Measurements from ENCODE around the gene XK.
"Not testable (repeated sequence)": the region's sequence is repeated elsewhere in the genome, so short reads cannot be mapped to it uniquely, and the experiment has no call there.

DNA sequence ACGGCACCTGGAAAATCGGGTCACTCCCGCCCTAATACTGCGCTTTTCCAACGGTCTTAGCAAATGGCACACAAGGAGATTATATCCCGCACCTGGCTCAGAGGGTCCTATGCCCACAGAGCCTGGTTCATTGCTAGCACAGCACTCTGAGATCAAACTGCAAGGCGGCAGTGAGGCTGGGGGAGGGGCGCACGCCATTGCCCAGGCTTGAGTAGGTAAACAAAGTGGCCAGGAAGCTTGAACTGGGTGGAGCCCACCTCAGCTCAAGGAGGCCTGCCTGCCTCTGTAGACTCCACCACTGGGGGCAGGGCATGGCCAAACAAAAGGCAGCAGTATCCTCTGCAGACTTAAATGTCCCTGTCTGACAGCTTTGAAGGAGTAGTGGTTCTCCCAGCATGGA lies 83.3 kb downstream of the XK start:
- TF ChIP-seq, protein P1, sequence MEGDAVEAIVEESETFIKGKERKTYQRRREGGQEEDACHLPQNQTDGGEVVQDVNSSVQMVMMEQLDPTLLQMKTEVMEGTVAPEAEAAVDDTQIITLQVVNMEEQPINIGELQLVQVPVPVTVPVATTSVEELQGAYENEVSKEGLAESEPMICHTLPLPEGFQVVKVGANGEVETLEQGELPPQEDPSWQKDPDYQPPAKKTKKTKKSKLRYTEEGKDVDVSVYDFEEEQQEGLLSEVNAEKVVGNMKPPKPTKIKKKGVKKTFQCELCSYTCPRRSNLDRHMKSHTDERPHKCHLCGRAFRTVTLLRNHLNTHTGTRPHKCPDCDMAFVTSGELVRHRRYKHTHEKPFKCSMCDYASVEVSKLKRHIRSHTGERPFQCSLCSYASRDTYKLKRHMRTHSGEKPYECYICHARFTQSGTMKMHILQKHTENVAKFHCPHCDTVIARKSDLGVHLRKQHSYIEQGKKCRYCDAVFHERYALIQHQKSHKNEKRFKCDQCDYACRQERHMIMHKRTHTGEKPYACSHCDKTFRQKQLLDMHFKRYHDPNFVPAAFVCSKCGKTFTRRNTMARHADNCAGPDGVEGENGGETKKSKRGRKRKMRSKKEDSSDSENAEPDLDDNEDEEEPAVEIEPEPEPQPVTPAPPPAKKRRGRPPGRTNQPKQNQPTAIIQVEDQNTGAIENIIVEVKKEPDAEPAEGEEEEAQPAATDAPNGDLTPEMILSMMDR (conservative IDR thresholded peaks at IDR 0.05 in 1 of 2, IDR thresholded peaks at IDR 0.05 in 1 of 2; ENCODE audit: extremely low read depth in 1 of 2, insufficient read depth in 1 of 2, low read depth in 1 of 2, low read length in 2 of 2): not testable (repeated sequence)
- TF ChIP-seq EZH2 (IDR thresholded peaks at IDR 0.05; ENCODE audit: borderline replicate concordance, low read length): not testable (repeated sequence)

All from mammary epithelial cell (primary cell).